Upper lobe of left lung (tissue), 4 donors: ENCODE results near the gene KCNJ8.

Source experiments
- CTCF ChIP-seq, 6 experiments: fragments of 450-650 bp in 4 of 6; fragments of 200-600 bp in 2 of 6; sonication (generic) in 2 of 6; IDR thresholded peaks; one replicate each; pipeline ENCODE4 v1.5.1; 2016 to 2019; ENCODE audit warnings: antibody characterized with exemption in 6 of 6
- POLR2A ChIP-seq, 4 donors: fragments of 450-650 bp; IDR thresholded peaks; one replicate each; pipeline ENCODE4 v1.5.1; 2016 to 2017; ENCODE audit warnings: antibody characterized with exemption in 4 of 4, mild to moderate bottlenecking in 2 of 4

GRCh38 chr12:21766403-21766802 is 8.1 kb downstream of the KCNJ8 start:
- TF ChIP-seq CTCF (IDR thresholded peaks at IDR 0.05) (no peak), POLR2A (IDR thresholded peaks at IDR 0.05) (no peak)
